Smooth muscle cell (in vitro differentiated cells): ENCODE measurements around the gene DUSP2. TPM values are rescaled to one million over a fixed set of nuclear protein-coding genes. Genes with fewer than 3 reads are reported as not detected.

Experiments
- DNase-seq: peaks from one replicate; lab custom pipeline; 2025; ENCODE audit not compliant: unreplicated experiment; lab: John Stamatoyannopoulos, UW
- H2AFZ ChIP-seq: fragments of 200-600 bp; sonication (generic); 2 replicates; pipeline ENCODE4 v1.6.0; 2016; ENCODE audit warnings: antibody characterized with exemption, low read depth, mild to moderate bottlenecking
- H3F3A ChIP-seq: fragments of 200-600 bp; sonication (generic); 2 replicates; pipeline ENCODE4 v1.6.0; 2017; ENCODE audit warnings: antibody characterized with exemption, low read depth
- H3K27ac ChIP-seq: fragments of 200-600 bp; sonication (generic); 2 replicates; pipeline ENCODE4 v1.5.1; 2016; ENCODE audit warnings: low read depth, mild to moderate bottlenecking
- H3K27me3 ChIP-seq: fragments of 200-600 bp; sonication (generic); 2 replicates; pipeline ENCODE4 v1.6.1; 2016; ENCODE audit warnings: low read depth, mild to moderate bottlenecking
- H3K36me3 ChIP-seq: fragments of 200-600 bp; sonication (generic); 2 replicates; pipeline ENCODE4 v1.5.1; 2016; ENCODE audit warnings: low read depth
- H3K4me1 ChIP-seq: fragments of 200-600 bp; sonication (generic); 2 replicates; pipeline ENCODE4 v1.5.1; 2016; ENCODE audit warnings: low read depth
- H3K4me2 ChIP-seq: fragments of 200-600 bp; sonication (generic); 2 replicates; pipeline ENCODE4 v1.6.0; 2016; ENCODE audit warnings: mild to moderate bottlenecking
- H3K4me3 ChIP-seq: fragments of 200-600 bp; sonication (generic); 2 replicates; pipeline ENCODE4 v1.5.1; 2016; ENCODE audit warnings: mild to moderate bottlenecking
- H3K79me2 ChIP-seq: fragments of 200-600 bp; sonication (generic); 2 replicates; pipeline ENCODE4 v1.6.0; 2016; ENCODE audit warnings: low read depth, mild to moderate bottlenecking
- H3K9ac ChIP-seq: fragments of 200-600 bp; sonication (generic); 2 replicates; pipeline ENCODE4 v1.6.0; 2016; ENCODE audit warnings: low read depth
- H3K9me3 ChIP-seq: fragments of 200-600 bp; sonication (generic); replicated peaks from 2 replicates; pipeline ENCODE4 v1.5.1; 2016; ENCODE audit warnings: low read depth
- H4K20me1 ChIP-seq: fragments of 200-600 bp; sonication (generic); 2 replicates; pipeline ENCODE4 v1.6.0; 2016; ENCODE audit warnings: low read depth
- WGBS: methylation state at CpG from one replicate; pipeline ENCODE4 v1.1.7; 2016; ENCODE audit warnings: low lambda C conversion rate; 5-methylcytosine and 5-hydroxymethylcytosine counted together
- polyA plus RNA-seq: library from polyadenylated mRNA; unstranded; fragments of >200 nt; fragmentation: Nextera tagmentation; extraction: Ambion mirVana; gene quantifications from 2 replicates; pipeline ENCODE4 v1.2.1, GENCODE V29; 2016
- total RNA-seq: library from RNA; depleted of rRNA; stranded (reverse); fragments of >200 nt; gene quantifications from 2 replicates; pipeline ENCODE4 v1.2.3, GENCODE V29; 2014
- TF ChIP-seq, protein P1 (sequence below): fragments of 200-600 bp; sonication (generic); IDR thresholded peaks from 2 replicates; pipeline ENCODE4 v1.5.1; 2017; ENCODE audit warnings: borderline replicate concordance, mild to moderate bottlenecking, antibody characterized with exemption; ENCODE audit not compliant: insufficient read depth, poor library complexity, severe bottlenecking

The DUSP2 gene
- total and polyA plus RNA-seq, 2 experiments from 2014 or later = 55.3 to 89.3 TPM

DNA sequence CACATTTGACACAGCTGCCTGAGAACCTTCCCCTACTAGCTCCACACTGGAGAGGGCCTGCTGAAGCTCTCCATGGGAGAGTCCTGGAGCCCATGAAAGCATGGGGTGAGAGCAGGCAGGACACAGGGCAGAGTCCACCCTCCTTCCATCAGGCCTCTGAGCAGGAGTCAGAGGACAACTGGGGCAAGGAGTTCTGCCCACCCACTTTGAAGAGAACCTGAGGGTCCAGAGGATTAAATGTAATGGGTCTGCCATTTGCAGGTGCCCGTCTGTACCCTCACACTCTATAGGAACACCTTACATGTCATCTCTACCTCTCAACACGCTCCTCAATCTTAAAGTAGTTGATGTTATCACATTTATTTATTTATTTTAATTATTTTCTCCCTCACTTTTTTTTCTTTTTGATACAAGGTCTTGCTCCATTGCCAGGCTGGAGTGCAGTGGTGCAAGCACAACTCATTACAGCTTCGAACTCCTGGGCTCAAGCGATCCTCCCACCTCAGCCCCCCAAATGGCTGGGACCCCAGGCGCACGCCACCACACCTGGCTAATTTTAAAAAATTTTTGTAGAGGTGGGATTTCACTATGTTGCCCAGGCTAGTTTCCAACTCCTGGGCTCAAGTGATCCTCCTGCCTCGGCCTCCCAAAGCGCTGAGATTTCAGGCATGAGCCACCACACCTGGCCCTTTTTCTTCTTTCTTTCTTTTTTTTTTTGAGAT, 39.1 kb downstream of the DUSP2 start:
- no peaks in the 10 kb centered on the region for H4K20me1 ChIP-seq
- H3K4me3 ChIP-seq = no peak overlapping the region
- no peaks in the 10 kb centered on the region for H3K36me3 ChIP-seq
- 96% methylated on average over 8 of the region's 8 CpGs for WGBS
- H3K4me2 ChIP-seq = no peak overlapping the region
- no peak overlapping the region for H2AFZ ChIP-seq
- DNase-seq = no peak
- TF ChIP-seq, protein P1, sequence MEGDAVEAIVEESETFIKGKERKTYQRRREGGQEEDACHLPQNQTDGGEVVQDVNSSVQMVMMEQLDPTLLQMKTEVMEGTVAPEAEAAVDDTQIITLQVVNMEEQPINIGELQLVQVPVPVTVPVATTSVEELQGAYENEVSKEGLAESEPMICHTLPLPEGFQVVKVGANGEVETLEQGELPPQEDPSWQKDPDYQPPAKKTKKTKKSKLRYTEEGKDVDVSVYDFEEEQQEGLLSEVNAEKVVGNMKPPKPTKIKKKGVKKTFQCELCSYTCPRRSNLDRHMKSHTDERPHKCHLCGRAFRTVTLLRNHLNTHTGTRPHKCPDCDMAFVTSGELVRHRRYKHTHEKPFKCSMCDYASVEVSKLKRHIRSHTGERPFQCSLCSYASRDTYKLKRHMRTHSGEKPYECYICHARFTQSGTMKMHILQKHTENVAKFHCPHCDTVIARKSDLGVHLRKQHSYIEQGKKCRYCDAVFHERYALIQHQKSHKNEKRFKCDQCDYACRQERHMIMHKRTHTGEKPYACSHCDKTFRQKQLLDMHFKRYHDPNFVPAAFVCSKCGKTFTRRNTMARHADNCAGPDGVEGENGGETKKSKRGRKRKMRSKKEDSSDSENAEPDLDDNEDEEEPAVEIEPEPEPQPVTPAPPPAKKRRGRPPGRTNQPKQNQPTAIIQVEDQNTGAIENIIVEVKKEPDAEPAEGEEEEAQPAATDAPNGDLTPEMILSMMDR = no peak
- H3K9ac ChIP-seq = no peak overlapping the region
- H3F3A ChIP-seq = no peaks in the 10 kb centered on the region
- no peak overlapping the region for H3K27ac ChIP-seq
- no peaks in the 10 kb centered on the region for H3K9me3 ChIP-seq
- peaks cover 15% of the 10 kb centered on the region for H3K4me1 ChIP-seq
- H3K27me3 ChIP-seq = no peaks in the 10 kb centered on the region
- no peaks in the 10 kb centered on the region for H3K79me2 ChIP-seq

DNA sequence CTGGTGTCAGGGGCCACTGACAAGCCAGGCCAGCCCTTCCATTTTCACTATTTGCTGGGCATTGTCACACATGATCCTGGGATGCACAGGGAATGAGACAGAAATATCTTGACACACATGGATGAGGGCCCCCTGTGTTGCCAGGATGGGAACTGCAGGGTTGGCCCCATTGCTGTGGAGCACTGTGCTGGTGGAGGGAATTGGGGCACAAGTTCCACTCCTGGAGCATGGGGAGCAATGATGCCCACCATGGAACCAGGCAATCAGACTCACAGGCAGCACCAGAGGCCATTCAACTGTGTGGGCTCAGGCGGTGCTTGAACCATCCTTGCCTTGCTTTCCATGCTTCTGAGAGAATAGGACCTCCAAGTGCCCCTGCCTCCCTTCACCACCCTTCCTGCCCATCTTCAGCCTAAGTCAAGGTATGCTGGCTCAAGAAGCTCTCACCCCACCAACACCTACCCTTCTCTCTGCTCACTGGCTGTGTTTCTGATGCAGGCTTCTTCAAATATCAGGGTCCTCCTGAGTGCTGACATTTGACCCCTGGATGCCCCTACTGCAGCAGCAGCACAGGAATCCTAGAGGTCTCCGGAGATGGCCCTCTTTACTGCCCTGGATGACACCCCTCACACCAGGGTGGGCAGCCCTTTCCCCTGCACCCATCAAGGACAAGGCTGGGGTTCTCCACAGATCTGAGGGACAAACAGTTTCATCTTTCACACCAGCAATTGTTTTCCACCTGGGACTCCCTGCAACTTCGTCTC, 39.9 kb downstream of the DUSP2 start:
- Histone ChIP-seq H2AFZ (no peak overlapping the region), H3K4me2 (no peak overlapping the region), H4K20me1 (no peaks in the 10 kb centered on the region), H3K9me3 (no peaks in the 10 kb centered on the region), H3K4me3 (no peak overlapping the region), H3F3A (no peaks in the 10 kb centered on the region), H3K36me3 (no peaks in the 10 kb centered on the region), H3K9ac (no peak overlapping the region), H3K4me1 (peaks cover 15% of the 10 kb centered on the region), H3K27ac (no peak overlapping the region), H3K79me2 (no peaks in the 10 kb centered on the region), H3K27me3 (no peaks in the 10 kb centered on the region)
- no peak for DNase-seq
- 88% methylated on average over 3 of the region's 3 CpGs for WGBS
- TF ChIP-seq, protein P1 = no peak

DNA sequence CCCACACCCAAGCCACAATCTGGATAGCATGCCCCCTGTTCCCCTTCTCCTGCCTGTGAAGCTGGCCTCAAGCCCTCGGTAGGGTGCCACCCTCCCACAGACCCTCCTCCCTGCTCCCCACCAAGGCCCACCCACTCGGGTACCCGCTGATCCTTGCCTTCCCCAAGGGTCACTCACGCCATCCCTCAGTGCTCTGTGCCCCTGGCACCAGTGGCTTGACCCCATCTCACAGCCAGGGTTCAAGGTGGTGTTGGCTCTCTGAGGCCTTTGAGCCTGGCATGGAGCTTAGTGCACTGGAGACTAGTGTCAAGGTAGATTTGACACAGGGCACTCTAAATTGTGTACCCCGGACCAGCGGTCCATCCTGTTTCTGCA, 40.8 kb downstream of the DUSP2 start:
- Histone ChIP-seq H3K4me3 (no peak overlapping the region), H3K27me3 (no peaks in the 10 kb centered on the region), H3K27ac (no peak overlapping the region), H3K9ac (no peak overlapping the region), H3K9me3 (no peaks in the 10 kb centered on the region), H3K79me2 (no peaks in the 10 kb centered on the region), H3K4me1 (peaks cover 15% of the 10 kb centered on the region), H2AFZ (no peak overlapping the region), H4K20me1 (no peaks in the 10 kb centered on the region), H3K4me2 (no peak overlapping the region), H3K36me3 (no peaks in the 10 kb centered on the region), H3F3A (no peaks in the 10 kb centered on the region)
- no peak for DNase-seq
- TF ChIP-seq, protein P1 = no peak
- WGBS = 96% methylated on average over 5 of the region's 6 CpGs
